HG03159 (cell line): ENCODE results near the gene XRCC6.
A peak's percentile ranks its signal among the peaks of the same experiment; 100 is the strongest.
"Not testable (repeated sequence)": the region's sequence is repeated elsewhere in the genome, so short reads cannot be mapped to it uniquely, and the experiment has no call there.

Source experiments
- ATAC-seq: cut with Tn5 transposase; IDR thresholded peaks from one replicate; pipeline ENCODE4 v1.9.1; 2021; ENCODE audit warnings: mild to moderate bottlenecking, moderate library complexity; ENCODE audit not compliant: unreplicated experiment

Gene XRCC6

DNA sequence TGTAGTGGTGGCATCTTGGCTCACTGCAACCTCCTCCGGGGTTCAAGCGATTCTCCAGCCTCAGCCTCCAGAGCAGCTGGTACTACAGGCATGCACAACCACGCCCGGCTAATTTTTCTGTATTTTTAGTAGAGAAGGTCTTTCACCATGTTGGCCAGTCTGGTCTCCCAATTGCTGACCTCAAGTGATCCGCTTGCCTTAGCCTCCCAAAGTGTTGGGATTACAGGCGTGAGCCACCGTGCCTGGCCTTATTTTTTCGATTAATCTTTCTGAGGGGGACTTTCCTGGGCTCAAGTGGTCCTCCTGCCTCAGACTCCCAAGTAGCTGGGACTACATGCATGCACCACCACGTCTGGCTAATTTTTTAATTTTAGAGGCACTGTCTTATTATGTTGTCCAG is 62.0 kb downstream of the XRCC6 start:
- ATAC-seq, result no peak

DNA sequence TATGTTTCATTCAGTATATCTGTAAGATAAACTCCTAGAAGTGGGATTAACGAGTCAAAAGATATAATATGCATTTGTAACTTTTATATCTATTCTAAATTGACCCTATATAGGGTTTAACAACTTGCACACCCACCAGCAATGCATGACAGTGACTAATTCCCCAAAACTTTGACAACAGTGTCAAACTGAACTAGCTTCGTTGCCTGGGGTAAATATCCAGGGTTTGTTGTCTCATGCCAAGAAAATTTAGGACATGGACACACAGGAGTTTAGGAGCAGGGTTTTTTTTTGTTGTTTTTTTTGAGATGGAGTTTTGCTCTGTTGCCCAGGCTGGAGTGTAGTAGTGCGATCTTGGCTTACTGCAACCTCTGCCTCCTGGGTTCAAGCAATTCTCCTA is 62.5 kb downstream of the XRCC6 start:
- no peak for ATAC-seq

DNA sequence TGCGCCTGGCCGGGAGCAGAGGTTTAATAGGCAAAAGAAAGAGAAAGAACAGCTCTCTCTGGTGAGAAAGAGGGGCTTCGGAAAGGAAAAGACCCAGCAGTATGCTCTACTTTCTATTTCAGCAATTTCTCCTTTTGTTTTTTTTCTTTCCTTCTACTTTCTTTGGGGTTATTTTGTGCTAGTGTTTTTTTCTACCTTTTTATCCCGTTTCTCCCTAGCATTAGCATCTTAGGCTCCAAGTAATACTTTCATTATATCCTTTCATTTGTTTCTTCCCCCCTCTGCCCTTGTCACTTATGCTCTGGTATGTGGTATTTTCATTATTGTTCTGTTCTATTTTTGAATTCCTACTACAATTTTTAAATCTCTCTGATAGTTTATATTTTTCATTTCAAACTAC is 63.1 kb downstream of the XRCC6 start:
- no peak for ATAC-seq

DNA sequence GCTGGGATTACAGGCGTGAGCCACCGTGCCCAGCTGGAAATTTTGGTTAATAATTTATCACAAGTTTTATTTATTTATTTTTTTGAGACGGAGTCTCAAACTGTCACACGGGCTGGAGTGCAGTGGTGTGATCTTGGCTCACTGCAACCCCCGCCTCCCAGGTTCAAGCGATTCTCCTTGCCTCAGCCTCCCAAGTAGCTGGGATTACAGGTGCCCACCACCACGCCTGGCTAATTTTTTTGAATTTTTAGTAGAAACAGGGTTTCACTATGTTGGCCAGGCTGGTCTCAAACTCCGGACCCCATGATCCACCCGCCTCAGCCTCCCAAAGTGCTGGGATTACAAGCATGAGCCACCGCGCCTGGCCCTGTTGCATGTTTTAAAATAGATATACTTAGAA is 65.8 kb downstream of the XRCC6 start:
- not testable (repeated sequence) for ATAC-seq

DNA sequence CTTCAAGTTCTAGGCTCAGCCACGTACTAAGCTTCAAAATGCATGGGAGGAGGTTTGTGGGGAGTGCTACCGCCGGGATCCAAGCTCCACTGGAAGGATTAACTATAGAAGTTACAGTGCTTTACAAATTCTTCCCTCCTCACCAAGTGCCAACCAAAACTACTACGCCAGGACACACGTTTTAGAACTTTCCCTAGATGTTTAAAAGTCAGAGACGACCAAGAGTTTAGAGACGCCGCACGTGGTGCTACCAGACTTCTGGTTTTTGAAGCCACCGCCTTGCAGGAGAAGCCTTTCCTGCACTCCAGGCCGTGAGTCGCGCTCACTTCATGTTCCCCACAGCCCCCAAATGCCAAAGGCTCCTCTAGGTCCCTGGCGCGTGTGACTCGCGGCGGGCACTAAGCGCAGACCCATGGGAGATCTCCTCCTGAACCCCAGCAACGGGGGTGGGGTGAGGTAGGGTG is 66.8 kb downstream of the XRCC6 start:
- ATAC-seq, result peak; percentile 12

DNA sequence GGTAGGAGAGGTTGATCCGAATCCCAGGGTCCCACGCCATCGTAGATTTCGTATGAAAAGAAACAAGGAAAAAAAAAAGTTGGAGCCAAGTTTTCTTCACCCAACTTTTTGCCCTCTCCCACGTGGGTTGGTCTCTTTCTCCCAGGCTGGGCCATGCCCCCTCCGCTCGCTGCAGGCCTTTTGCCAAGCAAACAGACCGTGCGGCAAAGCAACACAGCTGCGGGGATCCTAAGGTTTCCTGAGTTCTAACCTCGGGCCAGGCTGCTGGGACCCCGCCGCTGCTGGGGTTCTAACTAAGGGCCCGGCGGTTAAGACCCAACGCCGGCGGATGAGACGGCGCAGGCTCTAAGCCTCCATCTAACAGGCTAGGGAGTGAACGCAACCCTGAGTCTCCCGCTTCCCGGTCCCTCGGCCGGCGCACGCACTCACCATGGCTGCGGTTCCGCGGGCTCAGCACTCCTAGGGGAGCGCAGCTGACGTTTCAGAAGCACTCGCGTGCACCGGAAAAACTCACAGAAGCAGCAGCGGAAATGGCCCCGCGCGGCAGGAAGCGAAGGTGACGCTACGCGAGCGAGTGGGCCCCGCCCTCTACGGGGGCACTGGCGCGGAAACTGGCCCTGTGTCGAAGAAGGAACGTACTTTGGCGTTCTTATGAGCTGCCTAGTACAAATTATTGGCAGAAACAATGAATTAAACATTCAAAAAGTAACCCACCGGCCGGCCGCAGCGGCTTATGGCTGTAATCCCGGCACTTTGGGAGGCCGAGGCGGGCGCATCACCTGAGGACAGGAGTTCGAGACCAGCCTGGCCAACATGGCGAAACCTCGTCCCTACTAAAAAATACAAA is 67.5 kb downstream of the XRCC6 start, which contains the start of gene SNU13:
Gene SNU13 (minus strand): TSS at position 503 of the 847 bp plus-strand sequence. CDS start 71 bp downstream, at position 432.
- ATAC-seq, result peak; percentile 86

DNA sequence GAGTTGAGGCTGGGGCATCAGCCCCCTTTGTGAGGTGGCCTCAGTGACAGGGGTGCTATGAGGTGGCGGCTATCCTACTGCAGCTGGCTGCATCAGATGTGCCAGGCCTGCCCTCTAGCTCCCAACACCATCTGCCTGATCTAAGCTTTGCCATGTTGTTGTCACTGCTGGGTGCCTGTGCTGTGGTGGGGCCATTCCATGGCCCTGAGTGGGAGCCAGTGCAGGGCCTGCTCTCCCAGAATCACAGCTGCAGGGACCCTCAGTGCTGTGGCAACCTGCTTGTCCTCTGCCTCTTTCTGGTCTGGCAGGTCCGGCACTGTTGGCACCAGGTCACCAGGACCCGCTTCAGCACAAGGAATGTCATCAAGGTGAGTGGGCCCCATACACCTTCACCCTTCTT is 69.4 kb downstream of the XRCC6 start:
- ATAC-seq, result no peak

DNA sequence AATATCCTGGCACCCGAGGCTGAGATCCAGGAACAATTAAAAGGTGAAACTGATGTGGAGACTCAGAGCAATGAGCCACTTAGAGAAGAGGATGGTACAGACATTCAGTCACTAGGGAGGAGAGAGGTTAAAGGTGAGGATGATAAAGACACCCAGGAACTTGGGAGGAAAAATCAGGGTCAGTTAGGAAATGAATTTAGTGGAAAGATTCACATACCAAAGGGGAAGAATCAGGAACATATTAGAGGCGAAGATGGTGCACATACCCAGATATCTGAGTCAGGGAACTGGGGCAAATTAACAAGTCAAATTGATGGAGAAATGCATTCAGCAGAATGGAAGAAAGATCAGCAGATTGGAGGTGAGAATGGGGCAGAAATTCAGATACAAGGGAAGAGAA is 74.1 kb downstream of the XRCC6 start:
- no peak for ATAC-seq

DNA sequence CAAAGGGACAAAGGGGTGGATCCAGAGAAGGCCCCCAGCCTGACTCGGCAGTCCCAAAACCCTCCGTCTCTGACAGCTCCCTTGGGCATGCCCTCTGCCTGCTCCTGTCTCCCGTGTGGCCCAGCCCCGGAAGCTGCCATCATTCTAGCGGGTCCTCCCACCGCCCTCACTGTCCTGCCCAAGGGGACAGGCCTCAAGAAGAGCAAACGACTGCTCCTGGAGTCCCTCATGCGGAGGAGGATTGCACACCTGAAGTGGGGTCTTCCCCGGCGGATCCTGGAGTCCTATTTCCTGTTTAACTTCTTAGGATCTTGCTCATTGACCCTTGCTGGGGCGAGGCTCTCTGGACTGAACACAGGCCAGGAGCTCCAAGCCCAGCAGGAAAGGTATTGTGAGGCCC is 75.6 kb downstream of the XRCC6 start:
- ATAC-seq, result no peak

DNA sequence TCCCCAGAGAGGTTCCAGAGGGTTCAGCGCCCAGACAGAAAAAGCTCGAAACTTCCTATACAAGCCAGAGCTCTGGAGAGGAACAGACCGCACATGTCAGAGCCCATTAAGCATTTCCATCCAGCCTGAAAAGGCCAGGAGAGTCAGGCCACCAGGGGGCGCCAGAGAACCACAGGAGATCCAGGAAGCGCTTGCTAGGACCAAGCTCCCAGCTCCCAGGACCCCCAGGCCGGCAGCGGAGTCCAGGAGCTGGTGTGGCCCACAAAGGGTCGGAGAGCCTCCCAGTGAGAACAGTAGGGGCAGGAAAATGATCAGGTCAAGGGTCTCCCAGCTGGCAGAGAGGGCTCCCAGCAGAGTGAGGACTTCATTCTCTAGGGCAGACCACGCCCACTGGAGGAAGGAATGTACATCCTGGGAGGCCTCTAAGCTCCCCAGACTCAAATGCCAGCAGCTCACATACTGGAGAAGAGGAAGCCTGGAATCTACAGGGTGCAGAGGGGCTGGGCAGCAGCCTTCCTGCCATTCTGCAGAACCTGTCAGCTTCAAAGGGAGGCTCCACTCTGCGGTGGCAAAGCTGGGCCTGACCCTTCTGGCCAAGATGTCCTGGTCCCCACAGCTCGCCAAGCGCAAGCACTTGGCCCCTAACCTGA is 76.2 kb downstream of the XRCC6 start:
- no peak for ATAC-seq

DNA sequence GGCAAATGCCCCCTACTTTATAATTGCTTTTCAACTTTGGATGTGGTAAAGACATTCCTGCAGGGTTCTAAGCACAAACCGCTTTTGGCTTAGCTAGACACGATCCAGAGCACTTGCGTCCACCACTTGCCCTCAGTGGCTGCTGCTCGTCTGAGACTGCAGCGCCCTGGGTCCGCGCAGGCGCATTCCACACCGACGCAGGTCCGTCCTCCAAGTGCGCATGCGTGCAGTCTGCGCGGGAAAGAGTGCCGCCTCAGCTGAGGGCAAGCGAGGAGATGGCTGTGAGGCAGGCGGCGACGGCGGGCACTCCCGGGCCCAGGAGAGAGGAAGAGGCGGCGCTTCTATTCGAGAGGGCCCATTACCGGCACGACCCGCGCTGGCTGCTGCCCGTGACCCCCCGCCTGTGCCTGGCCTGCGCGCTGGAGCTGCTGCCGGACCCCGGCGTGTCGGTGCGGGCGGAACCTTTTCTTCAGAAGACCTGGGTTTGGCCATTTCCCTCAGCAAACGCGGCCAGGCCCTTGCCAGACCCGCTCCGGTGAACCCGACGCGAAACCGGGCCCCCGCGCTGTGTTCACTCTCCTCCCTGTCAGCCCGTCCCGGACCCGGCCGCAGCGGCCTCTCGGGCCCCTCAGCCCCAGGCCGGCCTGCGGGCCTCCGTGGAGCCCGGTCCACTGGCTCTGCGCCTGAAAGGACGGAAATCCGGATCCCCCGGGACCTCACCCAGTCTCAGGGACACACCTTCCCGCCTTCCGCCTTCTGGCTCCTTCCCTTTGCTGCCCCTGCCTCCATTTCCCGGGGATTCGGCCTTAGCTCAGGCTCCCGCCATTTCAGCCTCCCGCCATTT is 78.4 kb downstream of the XRCC6 start, which contains the start of gene MEI1:
Gene MEI1 (plus strand): TSS at position 240 of the 844 bp plus-strand sequence. CDS start 36 bp downstream, at position 276.
- ATAC-seq, result no peak

DNA sequence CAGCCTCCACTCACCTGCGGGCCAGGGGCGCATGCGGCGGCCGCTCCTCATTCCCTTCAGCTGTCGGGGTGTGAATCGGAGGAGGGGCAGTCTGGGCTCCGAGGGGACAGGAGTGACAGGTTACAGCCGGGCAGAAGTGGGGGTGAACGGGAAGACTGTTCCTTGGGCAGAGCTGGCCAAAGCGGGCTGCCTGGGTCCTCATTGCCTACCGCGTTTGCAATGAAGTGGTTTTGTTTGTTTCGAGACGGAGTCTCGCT is 78.9 kb downstream of the XRCC6 start:
- no peak for ATAC-seq

DNA sequence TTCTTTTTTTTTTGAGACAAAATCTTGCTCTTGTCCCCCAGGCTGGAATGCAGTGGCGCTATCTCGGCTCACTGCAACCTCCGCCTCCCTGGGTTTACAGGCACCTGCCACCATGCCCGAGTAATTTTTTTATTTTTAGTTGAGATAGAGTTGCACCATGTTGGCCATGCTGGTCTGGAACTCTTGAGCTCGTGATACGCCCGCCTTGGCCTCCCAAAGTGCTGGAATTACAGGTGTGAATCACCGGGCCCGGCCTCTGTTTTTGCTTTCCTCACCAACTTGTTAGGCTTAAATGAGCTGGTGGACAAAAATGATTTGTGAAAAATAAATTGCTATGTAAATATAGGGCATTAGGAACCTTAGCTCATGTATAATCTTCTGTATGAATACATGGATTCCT is 81.7 kb downstream of the XRCC6 start:
- no peak for ATAC-seq

DNA sequence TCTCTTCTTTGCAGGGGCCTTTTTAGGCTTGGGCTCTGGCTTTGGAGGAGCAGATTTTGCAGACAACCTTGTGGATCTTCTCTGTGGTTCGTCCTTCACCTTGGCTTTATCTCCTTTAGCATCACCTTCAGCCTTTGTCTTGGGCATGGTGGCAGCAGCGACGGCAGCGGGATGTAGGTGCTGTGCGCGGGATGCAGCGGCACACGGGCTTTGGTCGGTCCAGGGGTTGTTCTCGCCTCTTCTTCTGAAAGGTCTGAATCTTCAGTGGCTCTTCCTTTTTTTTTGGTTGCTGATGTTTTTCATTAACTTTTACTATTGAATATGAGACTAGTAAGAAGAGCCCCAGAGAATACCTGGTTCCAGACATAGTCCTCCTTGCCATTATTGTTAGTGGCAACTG is 88.2 kb downstream of the XRCC6 start:
- no peak for ATAC-seq

DNA sequence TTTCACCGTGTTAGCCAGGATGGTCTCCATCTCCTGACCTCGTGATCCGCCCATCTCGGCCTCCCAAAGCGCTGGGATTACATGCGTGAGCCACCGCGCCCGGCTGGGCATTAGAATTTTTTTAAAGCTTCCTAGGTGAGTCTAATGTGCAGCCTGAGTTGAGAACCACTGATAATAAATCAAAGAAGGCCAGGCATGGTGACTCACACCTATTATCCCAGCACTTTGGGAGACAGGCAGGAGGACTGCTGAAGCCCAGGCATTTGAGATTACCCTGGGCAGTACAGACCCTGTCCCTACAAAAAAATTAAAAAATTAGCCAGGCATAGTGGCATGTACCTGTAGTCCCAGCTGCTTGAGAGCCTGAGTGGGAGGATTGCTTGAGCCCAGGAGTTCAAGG is 91.9 kb downstream of the XRCC6 start:
- no peak for ATAC-seq
